LHCN-M2 (cell line): ENCODE results near the gene MICU1. TPM values are rescaled to one million over a fixed set of nuclear protein-coding genes. Genes with fewer than 3 reads are reported as not detected.
"Not testable (repeated sequence)": the region's sequence is repeated elsewhere in the genome, so short reads cannot be mapped to it uniquely, and the experiment has no call there.

Experiments
- DNase-seq: peaks from one replicate; pipeline ENCODE4 v3.0.0-alpha.2; 2012; ENCODE audit warnings: low read depth
- total RNA-seq: library from RNA; depleted of rRNA; stranded (reverse); fragments of >200 nt; gene quantifications from 2 replicates; pipeline ENCODE4 v1.2.3, GENCODE V29; 2014

Gene MICU1
- total RNA-seq, 1 experiment from 2014 or later, result 58.2 TPM

DNA sequence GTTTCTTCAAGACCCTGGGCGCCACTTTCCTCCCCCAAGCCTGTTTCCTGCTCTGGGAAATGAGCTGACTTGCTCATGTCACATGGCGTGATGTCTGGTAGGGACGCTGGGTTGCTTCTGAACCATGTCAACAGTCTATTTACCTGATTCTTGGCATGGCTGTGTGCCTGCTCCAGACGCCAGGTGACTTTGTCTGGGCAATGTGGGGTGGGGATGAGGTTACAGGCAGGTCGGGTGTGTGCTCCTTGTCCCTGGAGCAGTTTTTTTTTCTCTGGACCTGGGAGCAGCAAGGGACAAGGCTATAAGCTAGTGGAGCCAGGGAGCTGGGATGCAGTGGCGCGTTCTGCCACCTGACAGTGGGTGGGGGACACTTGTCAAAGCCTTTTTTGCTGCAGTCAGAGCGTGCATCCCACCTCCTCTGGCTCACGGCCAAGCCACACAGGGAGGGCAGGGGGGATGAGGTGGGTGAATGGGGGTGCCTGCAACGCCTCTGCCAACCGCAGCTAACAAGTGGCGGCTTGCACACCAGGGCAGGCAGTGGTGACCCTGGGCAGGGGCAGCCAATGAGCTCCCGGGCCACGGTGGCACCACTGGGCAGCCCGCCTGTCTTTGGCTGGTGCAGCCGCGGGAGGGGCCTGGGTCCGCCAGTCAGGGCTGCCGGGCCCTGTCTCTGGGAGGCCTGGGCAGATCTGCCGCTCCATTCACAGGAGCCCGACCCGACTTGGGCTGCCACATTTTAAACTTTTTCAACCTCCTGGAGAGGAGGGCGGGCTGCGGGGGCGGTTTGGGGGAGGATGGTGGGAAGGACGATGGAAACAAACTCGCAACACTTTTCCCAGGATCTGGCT is 294.1 kb downstream of the MICU1 start:
- DNase-seq, result peak; percentile 96

DNA sequence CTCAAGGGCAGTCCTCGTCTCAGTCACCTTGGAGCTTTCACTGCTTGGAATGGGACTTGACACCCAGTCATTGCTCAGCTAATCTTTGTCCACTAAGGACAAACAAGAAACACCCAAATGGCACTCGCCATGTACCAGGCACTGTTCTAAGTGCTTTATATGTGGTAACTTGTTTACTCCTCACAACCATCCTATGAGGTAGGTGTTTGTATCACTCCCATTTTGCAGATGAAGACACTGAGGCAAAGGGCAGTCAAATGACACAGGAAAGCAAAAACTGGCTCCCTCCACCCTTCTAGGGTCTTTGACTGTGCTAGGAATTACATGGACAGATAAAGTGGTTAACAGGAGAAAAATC is 295.8 kb downstream of the MICU1 start:
- no peak for DNase-seq

DNA sequence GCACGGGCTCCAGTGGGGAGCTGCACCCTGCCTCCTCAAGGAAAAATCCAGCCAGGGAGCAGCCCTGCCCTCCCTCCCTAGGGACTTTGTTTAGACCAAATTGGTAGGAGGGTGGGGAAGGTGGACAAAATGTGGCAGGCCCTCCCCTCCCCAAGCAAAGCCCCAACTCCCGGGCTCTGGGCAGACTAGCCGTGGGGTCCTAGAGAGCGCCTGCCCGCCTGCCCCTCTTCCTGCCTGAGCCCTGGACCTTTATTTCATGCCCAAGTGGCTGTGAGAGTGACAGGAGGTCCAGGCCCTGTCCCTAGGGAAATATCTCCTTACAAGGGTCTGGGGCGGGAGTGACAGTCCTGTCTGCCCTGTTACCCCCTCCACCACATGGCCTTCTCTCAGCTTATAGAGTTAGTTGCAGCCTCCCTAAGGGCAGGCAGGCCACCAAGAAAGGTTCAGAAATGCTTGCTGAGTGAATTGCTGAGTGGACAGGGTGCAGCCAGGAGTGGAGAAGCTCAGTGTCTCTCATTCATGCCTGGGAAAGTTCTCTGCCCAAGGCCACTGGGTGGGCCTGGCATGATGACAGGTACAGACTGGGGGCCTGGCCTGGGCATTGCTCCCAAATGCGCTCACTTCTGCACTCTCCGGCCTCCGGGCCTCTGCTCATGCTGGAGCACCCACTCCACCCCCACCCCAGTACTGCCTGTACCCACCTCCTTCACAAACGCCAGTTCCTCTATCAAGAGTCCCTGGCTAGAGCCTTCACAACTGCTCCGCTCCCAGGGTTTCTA is 296.4 kb downstream of the MICU1 start:
- DNase-seq, result no peak

DNA sequence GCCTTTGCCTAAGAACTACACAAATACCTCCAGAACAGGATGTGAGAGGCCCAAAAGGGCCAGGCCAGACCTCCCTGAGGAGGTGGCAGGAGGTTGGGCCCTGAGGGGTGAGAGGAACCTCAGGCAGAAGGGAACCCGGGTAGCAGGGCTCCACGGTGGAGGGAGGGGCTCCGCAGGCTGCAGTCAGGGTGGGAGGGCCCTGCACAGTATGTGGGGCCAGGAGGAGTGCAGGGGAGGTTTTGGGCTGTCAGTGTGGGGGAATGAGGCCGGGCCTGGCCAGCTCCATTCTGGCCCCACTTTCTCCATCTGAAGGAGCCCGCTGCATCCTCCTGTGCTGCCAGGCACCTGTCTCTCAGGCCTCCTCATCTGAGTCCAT is 297.1 kb downstream of the MICU1 start:
- no peak for DNase-seq

DNA sequence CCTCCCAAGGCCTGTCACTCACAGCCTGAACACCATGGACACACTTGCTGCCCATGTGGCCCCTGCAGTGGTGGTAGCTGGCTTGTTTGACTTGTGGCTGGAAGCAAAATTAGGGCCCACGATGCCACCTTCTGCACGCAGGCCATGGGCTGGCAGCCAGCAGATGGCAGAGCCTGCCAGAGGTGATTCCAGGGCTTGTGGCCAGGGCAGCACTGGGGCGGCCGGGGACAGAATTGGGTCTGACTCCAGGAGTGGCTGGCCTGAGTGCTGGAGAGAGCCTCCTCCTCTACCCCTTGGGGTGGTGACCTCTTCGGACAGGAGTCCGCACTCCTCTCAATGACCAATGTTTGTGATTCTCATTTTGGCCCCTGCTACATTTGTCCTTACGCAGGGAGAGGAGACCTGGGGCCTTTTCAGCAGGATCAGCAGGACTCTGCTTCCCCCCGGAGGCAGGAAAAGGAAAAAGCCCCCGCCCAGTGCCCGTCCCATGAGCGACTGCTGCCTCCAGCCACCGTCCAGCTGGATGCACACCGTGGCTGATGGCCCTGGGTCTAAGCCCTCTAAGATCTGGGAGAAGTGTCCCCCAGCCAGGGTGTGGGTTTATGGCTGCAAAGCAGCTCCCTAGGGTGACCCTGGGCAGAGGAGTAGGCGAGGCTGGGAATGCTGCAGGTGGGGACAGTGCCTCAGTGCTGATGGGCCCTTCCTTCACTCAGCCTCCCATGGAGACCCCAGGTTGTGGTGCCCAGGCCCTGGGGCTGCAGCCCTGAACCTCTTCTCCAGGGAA is 297.6 kb downstream of the MICU1 start:
- peak; percentile 74 for DNase-seq

DNA sequence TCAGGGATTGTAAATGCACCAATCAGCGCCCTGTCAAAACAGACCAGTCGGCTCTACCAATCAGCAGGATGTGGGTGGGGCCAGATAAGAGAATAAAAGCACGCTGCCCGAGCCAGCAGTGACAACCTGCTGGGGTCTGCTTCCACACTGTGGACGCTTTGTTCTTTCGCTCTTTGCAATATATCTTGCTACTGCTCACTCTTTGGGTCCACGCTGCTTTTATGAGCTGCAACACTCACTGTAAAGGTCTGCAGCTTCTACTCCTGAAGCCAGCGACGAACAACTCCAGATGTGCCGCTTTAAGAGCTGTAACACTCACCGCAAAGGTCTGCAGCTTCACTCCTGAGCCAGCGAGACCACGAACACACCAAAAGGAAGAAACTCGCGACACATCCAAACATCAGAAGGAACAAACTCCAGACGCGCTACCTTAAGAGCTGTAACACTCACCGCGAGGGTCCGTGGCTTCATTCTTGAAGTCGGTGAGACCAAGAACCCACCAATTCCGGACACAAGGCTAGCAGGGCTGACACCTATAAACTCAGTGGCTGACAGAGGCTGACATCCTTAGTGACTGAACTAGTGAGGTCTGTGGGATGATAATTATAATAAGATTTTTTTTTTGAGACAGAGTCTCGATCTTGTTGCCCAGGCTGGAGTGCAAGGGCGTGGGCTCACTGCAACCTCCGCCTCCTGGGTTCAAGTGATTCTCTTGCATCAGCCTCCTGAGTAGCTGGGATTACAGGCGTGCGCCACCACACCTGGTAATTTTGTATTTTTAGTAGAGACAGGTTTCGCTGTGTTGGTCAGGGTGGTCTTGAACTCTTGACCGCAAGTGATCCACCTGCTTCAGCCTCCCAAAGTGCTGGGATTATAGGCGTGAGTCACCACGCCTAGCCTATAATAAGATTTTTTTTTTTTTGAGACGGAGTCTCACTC is 298.9 kb downstream of the MICU1 start:
- DNase-seq, result not testable (repeated sequence)

DNA sequence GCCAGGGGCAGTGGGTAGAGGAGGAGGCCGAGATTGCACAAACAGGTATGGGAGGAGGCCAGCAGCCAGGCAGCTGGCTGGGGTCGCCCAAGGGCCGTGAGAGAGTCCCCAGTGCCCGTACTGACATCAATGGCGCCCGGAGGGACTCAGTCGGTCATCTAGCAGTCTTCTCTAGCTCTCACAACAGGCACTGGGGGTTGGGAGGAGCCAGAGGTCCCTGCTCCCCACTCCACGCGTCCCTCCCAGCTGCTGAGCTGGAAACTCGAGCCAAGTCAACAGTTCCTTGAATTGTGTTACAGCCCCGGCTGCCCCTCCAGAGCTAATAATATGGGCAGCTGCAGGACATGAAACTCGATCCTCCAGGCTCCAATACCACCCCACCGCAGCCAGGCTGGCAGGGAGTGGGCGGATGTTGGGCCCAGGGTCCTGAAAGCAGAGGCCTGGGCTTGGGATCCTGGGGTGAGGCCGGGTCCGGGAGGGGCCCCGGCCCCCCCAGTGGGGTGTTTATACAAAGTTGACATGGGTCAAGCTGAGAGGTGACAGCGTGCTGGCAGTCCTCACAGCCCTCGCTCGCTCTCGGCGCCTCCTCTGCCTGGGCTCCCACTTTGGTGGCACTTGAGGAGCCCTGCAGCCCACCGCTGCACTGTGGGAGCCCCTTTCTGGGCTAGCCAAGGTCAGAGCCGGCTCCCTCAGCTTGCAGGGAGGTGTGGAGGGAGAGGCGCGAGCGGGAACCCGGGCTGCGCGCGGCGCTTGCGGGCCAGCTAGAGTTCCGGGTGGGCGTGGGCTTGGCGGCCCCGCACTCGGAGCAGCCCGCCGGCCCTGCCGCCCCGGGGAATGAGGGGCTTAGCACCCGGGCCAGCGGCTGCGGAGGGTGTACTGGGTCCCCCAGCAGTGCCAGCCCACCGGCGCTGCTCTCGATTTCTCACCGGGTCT is 300.4 kb downstream of the MICU1 start:
- DNase-seq, result peak; percentile 98

DNA sequence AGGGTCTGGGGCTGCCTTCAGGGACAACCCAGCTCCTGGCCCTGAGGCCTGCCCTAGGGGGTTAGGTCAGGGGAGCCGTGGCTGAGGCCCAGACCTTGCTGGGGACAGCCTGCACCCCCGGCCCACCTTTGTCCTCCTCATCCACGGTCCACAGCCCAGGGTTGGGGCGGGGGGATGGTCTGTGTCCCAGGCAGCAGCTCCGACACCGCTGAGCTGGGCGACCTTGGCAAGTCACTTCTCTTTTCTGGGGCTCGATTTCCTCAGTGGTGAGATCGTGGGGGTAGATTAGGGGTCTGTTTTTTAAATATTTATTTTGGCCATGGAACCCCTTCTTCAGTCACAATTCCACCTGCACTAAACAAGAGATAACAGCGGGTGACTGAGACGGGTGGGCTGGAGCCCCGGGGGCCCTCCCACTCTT is 302.1 kb downstream of the MICU1 start:
- no peak for DNase-seq

DNA sequence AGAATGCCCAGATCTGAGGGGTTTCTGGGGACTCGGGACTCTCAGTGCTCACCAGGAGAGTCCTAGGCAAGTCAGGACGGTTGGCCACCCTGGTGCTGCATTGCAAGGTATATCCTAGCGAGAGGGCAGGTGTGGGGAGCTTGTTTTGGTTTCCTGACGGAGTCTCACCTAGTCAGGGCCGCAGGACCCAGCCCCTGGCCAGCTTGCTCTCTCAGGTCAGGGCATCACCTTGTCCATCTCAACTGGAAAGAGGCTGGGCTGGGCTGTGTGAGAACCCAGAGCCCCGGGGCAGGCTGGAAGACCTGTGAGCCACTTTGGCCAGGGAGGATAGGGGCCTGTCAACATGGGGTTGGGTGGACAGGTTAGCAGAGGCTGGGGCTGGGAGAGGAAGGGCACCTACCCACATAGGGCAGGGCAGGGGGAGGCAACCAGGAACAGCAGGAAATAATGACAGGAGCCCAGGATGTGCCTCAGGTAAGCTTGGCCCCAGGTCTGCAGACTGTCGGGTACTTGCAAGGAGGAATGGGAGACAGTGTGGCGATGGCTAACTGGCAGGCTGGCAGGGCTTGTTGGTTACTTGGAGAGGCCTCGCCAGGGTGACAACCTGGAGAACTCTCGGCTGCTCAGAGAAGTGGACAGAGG is 302.6 kb downstream of the MICU1 start:
- no peak for DNase-seq

DNA sequence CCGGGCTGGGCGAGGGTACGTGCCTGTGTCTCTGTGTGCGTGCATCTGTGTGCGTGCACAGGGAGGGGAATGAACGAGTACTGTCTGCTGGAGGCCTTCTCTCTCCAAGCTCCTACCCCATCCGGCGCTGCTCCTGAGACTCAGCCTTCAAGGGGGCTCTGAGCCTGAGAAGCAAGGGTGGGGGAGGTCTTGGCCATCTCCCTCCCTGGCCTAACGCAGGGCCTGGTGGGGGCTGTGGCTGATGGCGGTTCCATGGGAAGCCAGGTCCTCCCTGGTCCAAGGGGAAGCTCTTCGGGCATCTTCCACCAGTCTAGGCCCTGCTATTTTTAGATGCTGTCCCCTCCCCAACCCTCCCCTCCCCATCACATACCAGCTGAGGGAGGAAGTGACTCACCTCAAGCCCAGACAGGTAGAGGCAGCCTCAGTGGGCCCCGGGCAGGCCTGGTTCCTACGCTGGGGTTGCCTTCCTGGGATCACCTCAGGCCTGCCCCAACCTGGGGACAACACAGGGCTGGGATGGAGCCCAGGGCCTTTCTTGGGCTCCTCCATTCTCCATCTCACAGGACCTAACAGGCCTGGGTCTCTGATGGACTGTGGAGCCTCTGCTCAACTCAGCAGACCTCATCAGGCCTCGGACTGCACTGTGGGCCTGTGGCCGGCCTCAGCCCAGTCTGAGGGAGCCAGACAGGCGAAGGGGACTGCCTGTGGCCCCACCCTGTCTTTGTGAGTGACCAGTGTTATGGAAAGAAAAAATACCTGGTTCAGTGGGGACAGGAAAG is 303.4 kb downstream of the MICU1 start:
- DNase-seq, result no peak

DNA sequence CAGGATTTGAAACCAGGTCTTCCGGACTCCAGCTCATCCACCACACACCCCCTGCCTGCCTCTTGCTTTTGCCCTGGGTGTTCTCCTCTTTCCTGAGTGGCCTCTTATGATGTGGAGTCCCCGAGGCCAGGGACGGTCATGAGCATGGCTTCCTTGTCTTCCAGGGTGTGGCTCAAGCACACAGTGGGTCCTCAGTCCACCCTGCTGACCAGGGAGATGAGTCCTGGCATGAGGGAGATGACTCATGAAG is 303.9 kb downstream of the MICU1 start:
- DNase-seq, result no peak

DNA sequence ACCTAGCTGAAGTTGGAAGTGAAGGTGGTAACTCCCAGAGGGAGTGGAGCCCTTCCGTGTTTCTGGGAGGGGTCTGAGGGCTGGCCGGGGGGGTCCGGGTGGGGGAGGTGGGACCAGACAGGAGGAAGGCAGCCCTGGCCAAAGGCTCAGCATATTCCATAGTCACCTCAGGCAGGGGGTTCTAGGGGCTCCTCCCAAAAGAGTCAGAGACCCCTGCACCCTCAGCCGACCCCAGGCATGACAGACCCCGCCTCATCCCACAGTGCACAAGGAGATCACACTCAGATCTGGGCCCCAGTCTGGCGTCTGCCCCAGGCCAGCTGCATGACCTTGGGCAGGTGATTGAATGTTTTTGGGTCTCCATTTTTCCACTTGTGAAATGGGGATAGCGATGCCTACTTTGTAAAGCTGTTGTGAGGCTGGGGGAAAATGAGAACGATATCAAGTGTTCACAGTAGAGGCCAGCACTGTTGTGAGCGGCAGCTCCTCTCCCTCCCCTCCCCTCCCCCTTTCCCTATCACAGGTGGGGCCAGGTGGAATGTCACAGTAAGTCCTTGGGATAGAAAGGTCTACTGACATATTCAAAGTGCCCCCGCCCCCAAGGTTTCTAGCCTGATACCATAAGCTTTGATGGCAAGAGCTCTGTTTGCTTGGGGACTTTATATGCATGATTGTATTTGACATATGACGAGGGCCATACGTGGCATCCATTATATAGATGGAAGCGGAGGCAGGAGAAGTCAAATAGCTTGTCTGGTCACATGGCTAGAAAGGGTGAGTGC is 304.4 kb downstream of the MICU1 start:
- DNase-seq, result no peak

DNA sequence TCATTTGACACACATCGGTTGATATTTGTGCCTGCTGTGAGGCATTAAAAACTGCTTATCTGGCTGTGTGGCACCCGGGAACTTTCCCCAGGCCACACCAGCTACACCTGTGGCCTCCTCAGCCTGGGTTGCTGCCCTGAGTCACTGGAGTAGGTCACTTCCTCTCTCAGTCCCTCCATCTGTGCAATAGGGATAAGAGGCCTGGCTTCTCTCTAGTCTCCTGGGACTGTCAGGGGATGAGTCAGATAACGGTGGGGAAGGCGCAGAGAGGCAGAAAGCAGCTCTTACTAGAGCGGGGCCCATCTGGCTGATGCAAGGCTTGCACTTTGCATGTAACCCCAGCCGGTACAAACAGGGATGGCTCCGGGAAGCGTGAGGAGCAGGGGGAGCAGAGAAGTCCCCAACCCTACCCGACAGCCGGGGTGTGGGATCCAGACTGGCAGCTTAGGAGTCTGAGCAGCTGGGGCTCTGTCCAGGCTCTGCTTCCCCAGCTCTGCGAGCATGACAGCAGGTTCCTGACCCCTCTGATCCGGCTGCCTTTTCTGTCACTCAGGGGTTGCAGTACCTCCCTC is 305.1 kb downstream of the MICU1 start:
- DNase-seq, result peak; percentile 100

DNA sequence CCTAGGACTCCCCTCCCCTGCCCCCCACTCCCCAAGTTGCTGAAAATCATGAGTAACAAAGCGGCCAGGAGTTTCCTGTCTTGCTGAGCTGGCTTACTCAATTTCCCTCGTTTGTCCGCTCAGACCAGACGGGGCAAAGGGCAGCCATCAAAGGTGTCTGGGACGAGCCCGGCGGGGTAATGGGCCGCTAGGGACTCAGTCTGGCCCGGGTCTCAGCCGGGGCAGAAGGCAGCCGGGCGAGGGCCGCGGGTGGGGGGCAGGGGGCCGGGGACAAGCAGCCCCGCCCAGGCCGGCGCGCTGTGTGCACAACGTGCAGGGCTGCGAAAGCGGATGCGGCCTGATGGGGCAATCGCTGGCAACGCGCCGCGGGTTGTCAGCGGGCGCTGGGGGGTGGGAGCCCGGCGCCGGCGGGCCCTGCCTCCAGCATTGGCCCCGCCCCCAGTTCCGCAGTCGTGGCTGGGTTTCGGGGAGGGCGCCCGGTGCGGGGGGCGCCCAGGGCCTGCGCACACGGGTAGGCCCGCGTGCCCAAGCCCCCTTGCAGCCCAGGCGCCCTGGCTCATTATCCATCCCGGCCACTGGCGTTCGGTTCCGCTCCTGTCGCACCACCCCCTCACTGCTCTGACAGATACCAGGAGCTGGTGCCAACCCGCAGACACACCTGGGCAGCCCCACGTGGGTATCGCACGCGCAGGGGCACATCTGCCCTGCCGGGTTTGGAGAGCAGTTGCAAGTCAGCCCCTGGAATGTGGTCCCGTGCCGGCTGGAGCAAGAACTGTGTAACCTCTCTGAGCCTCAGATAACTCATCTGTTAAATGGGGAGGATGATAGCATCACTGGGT is 306.2 kb downstream of the MICU1 start:
- DNase-seq, result peak; percentile 88

DNA sequence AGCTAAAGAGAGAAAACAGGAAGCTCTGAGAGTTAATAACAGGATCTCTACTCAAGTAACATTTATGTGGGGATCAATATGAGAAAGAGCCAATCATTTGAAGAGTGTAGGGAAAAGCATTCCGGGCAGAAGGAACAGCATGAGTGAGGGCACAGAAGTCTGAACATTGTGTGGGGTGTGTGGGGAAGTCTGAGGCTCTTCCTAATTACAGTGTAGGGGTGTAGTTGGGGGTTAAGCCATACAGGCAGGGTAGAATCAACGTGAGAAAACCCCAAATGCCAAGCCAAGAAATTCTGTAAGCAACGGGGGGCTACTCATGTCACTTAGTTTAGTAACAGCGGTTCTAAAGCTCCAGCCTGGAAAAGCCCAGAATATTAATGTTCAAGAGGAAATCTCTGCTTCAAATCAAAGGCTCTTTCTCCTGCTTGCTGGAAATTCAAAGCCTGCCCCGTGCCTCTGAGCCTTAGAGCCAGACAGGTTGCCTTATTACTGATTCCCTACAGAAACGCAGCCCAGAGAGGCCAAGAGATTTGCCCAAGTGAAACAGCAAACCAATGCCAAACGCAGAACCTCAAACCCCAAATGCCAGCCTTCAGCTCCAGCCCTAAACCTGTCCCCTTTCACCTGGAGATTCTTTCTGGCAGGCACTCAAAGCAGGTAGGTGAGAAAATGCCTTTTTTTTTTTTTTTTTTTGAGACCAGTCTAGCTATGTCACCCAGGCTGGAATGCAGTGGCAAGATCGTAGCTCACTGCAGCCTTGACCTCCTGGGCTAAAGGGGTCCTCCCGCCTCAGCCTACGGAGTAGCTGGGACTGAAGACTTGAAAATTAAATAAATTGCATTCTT is 307.2 kb downstream of the MICU1 start:
- DNase-seq, result no peak
